CD4-positive, alpha-beta T cell (primary cell): ENCODE measurements around the gene CYP27A1. TPM values are rescaled to one million over a fixed set of nuclear protein-coding genes. Genes with fewer than 3 reads are reported as not detected.

Experiments used
- ATAC-seq: fragments of 200-7000 bp; cut with Tn5 transposase; one replicate; pipeline ENCODE4 v1.10.0; 2022; ENCODE audit warnings: mild to moderate bottlenecking; ENCODE audit not compliant: poor library complexity
- CTCF ChIA-PET: fragments of 350-600 bp; sonication (Branson Sonifier 250); formaldehyde crosslinking; loops from one replicate; lab custom pipeline; 2021; ENCODE audit warnings: antibody characterized with exemption, inconsistent platforms; lab: Charles Lee
- POLR2A ChIA-PET: fragments of 350-600 bp; sonication (Branson Sonifier 250); formaldehyde crosslinking; loops from one replicate; lab custom pipeline; 2021; ENCODE audit warnings: antibody characterized with exemption, inconsistent platforms; lab: Charles Lee
- DNase-seq, 14 experiments: peaks; one replicate each; pipeline ENCODE4 v3.0.0-alpha.2; 2013 to 2020; ENCODE audit warnings: mixed read lengths in 2 of 14
- H3K27ac ChIP-seq, 2 donors: one replicate each; pipeline versions ENCODE4 v1.5.1 to v1.7.0; 2013; ENCODE audit warnings: low read length in 2 of 2, low read depth in 1 of 2, mild to moderate bottlenecking in 1 of 2
- H3K27me3 ChIP-seq, 2 experiments: 1 replicate in 1 of 2; 2 replicates in 1 of 2; pipeline versions ENCODE4 v1.6.1 to v1.7.0; 2013; ENCODE audit warnings: low read length in 2 of 2, control low read depth in 1 of 2, mild to moderate bottlenecking in 1 of 2, moderate library complexity in 1 of 2; ENCODE audit not compliant: insufficient read depth in 2 of 2, control insufficient read depth in 1 of 2
- H3K36me3 ChIP-seq: one replicate; pipeline ENCODE4 v1.6.1; 2013; ENCODE audit warnings: low read length, control low read depth; ENCODE audit not compliant: insufficient read depth
- H3K4me1 ChIP-seq: one replicate; pipeline ENCODE4 v1.6.1; 2013; ENCODE audit warnings: low read length, control low read depth; ENCODE audit not compliant: insufficient read depth
- H3K4me3 ChIP-seq: one replicate; pipeline ENCODE4 v1.5.1; 2013; ENCODE audit warnings: mild to moderate bottlenecking, low read length, moderate library complexity
- H3K9me3 ChIP-seq, 2 experiments: 1 replicate in 1 of 2; 2 replicates in 1 of 2; pipeline versions ENCODE4 v1.6.1 to v1.7.0; 2013; ENCODE audit warnings: low read length in 2 of 2, mild to moderate bottlenecking in 2 of 2, control low read depth in 1 of 2, moderate library complexity in 1 of 2; ENCODE audit not compliant: control insufficient read depth in 1 of 2, insufficient read depth in 1 of 2
- H3K27ac Mint-ChIP-seq: one replicate; pipeline ENCODE4 v1.8.0; 2020; ENCODE audit warnings: mixed read lengths
- H3K27me3 Mint-ChIP-seq: one replicate; pipeline ENCODE4 v1.8.0; 2021; ENCODE audit warnings: mixed read lengths
- H3K36me3 Mint-ChIP-seq: one replicate; pipeline ENCODE4 v1.8.0; 2021; ENCODE audit warnings: low read depth, mixed read lengths
- H3K4me1 Mint-ChIP-seq: one replicate; pipeline ENCODE4 v1.8.0; 2021; ENCODE audit warnings: low read depth, mixed read lengths
- H3K4me3 Mint-ChIP-seq: one replicate; pipeline ENCODE4 v1.8.0; 2020; ENCODE audit warnings: mild to moderate bottlenecking, mixed read lengths
- H3K9me3 Mint-ChIP-seq: one replicate; pipeline ENCODE4 v1.8.0; 2020; ENCODE audit warnings: mixed read lengths
- intact Hi-C, 2 experiments: fragments of 100-400 bp; cut with DNase I in 1 of 2; cut with micrococcal nuclease in 1 of 2; formaldehyde crosslinking; loops; one replicate each; pipeline versions ENCODE4 v1.15.1 to v1.9.0; 2023 to 2025; cut with DNase I, micrococcal nuclease
- total RNA-seq, 174 experiments: library from RNA in 2 of 174; stranded (reverse) in 2 of 174; gene quantifications; one replicate each; pipeline ENCODE4 v1.2.3 and lab custom pipeline; 2021 to 2026
- TF ChIP-seq, protein P1 (sequence below): fragments of 200-600 bp; IDR thresholded peaks from one replicate; pipeline ENCODE4 v1.8.0; 2022; ENCODE audit warnings: antibody characterized with exemption, mild to moderate bottlenecking

Gene CYP27A1
- total RNA-seq, 2 experiments from 2014 or later = 0.28 TPM; not detected in 1

- TF ChIP-seq, protein P1, sequence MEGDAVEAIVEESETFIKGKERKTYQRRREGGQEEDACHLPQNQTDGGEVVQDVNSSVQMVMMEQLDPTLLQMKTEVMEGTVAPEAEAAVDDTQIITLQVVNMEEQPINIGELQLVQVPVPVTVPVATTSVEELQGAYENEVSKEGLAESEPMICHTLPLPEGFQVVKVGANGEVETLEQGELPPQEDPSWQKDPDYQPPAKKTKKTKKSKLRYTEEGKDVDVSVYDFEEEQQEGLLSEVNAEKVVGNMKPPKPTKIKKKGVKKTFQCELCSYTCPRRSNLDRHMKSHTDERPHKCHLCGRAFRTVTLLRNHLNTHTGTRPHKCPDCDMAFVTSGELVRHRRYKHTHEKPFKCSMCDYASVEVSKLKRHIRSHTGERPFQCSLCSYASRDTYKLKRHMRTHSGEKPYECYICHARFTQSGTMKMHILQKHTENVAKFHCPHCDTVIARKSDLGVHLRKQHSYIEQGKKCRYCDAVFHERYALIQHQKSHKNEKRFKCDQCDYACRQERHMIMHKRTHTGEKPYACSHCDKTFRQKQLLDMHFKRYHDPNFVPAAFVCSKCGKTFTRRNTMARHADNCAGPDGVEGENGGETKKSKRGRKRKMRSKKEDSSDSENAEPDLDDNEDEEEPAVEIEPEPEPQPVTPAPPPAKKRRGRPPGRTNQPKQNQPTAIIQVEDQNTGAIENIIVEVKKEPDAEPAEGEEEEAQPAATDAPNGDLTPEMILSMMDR = peak; percentile 74
- POLR2A ChIA-PET = interaction anchor here (1.2 kb wide), 1 partner anchor 23 kb away, joined by 3 read pairs; no protein-coding TSS in a partner anchor
These were observed 71.1 kb downstream of the CYP27A1 start for GRCh38 chr2:218852911-218853667.

DNA sequence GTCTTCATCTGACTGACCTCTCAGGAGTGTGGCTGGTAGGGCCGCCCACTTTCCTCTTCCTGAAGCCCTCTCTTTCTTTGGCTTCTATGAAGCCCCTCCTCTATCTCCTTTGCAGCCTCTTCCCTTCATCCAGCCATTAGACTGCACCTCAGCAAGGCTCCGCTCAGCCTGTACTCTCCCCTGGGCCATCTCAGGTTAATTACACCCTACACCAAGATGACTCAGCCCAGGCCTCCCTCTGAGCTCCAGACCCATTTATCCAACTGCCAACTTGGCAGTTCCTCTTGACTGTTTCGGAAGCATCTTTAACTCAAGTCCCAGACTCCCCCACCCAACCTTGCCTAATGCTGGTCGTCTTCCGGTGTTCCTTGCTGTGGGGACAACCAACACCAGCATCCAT lies 71.8 kb downstream of the CYP27A1 start:
- no peak overlapping the region for H3K27ac ChIP-seq
- ATAC-seq (no peak), DNase-seq (peak in 1 of 14 experiments; percentile 31)
- H3K4me1 ChIP-seq = peaks cover 9% of the 10 kb centered on the region
- ChIA-PET POLR2A (no interaction called here), CTCF (interaction anchor here (2.8 kb wide), 1 partner anchor 45 kb away, joined by 38 read pairs; no protein-coding TSS in a partner anchor)
- Mint-ChIP-seq H3K36me3 (no peaks in the 10 kb centered on the region), H3K27ac (no peak overlapping the region), H3K4me1 (peaks cover 4% of the 10 kb centered on the region), H3K27me3 (peaks cover 77% of the 10 kb centered on the region), H3K9me3 (no peaks in the 10 kb centered on the region), H3K4me3 (no peak overlapping the region)
- intact Hi-C loops = loop anchor here (1.0 to 5.0 kb wide), 6 partner anchors 23 to 304 kb away; no protein-coding TSS in a partner anchor
- no peak overlapping the region for H3K4me3 ChIP-seq
- peaks cover 0 to 3% of the 10 kb centered on the region in 2 experiments for H3K9me3 ChIP-seq
- H3K36me3 ChIP-seq = no peaks in the 10 kb centered on the region
- TF ChIP-seq, protein P1 = no peak
- peaks cover 47 to 71% of the 10 kb centered on the region in 2 experiments for H3K27me3 ChIP-seq

More at GRCh38 chr2:218852911-218853667, 71.1 kb downstream of the CYP27A1 start:
- no peaks in the 10 kb centered on the region for H3K36me3 Mint-ChIP-seq
- H3K4me1 Mint-ChIP-seq = no peaks in the 10 kb centered on the region
- Histone ChIP-seq H3K4me3 (no peak overlapping the region), H3K4me1 (peaks cover 7% of the 10 kb centered on the region), H3K27ac (no peak overlapping the region), H3K36me3 (no peaks in the 10 kb centered on the region), H3K27me3 (peaks cover 45 to 64% of the 10 kb centered on the region in 2 experiments), H3K9me3 (no peaks in the 10 kb centered on the region)
- peak; percentile 51 to 85 (median 63) for DNase-seq
- H3K4me3 Mint-ChIP-seq = no peak overlapping the region
- intact Hi-C loops = loop anchor here (1.0 to 5.0 kb wide), 6 partner anchors 24 to 304 kb away; no protein-coding TSS in a partner anchor
- CTCF ChIA-PET = interaction anchor here (0.9 to 2.8 kb wide), 6 partner anchors 24 to 143 kb away, joined by 4 to 38 read pairs (median 5); partner anchors contain the start of gene TTLL4
- no peaks in the 10 kb centered on the region for H3K9me3 Mint-ChIP-seq
- H3K27ac Mint-ChIP-seq = no peak overlapping the region
- peaks cover 70% of the 10 kb centered on the region for H3K27me3 Mint-ChIP-seq
- peak; percentile 92 for ATAC-seq

DNA sequence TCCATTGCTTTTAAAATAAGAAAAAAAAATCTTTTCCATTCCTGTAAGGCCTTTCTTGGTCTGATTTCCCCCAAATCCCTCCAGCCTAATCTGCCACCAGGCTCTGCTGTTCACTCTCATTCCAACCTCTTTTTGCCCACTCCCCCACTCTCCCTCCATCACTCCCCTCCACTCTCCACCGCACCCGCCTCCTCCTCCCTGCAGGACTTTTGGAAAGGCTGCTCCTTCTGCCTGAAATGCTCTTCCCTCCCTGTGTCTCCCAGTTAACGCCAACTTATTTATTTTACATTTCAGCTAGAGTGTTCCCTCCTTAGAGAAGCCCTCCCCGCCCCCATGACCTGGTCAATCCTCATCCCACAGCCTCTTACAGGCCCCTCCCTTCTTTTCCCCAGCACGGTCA lies 72.9 kb downstream of the CYP27A1 start:
- TF ChIP-seq, protein P1 = no peak
- Mint-ChIP-seq H3K27ac (no peak overlapping the region), H3K9me3 (no peaks in the 10 kb centered on the region), H3K4me1 (peaks cover 9% of the 10 kb centered on the region), H3K4me3 (no peak overlapping the region), H3K27me3 (peaks cover 82% of the 10 kb centered on the region), H3K36me3 (no peaks in the 10 kb centered on the region)
- no peak overlapping the region for H3K4me3 ChIP-seq
- peaks cover 0 to 8% of the 10 kb centered on the region in 2 experiments for H3K9me3 ChIP-seq
- H3K27me3 ChIP-seq = peaks cover 51 to 70% of the 10 kb centered on the region in 2 experiments
- peaks cover 16% of the 10 kb centered on the region for H3K4me1 ChIP-seq
- no peak overlapping the region for H3K27ac ChIP-seq
- ATAC-seq = no peak
- ChIA-PET POLR2A (no interaction called here), CTCF (interaction anchor here (0.6 to 1.3 kb wide), 3 partner anchors 9 to 44 kb away, joined by 3 to 4 read pairs (median 3); no protein-coding TSS in a partner anchor)
- peak in 1 of 14 experiments; percentile 6 for DNase-seq
- intact Hi-C loops = loop anchor here (5.0 kb wide), 3 partner anchors 122 to 302 kb away; no protein-coding TSS in a partner anchor
- H3K36me3 ChIP-seq = no peaks in the 10 kb centered on the region
